ENCODE results near the gene GAL.

DNA sequence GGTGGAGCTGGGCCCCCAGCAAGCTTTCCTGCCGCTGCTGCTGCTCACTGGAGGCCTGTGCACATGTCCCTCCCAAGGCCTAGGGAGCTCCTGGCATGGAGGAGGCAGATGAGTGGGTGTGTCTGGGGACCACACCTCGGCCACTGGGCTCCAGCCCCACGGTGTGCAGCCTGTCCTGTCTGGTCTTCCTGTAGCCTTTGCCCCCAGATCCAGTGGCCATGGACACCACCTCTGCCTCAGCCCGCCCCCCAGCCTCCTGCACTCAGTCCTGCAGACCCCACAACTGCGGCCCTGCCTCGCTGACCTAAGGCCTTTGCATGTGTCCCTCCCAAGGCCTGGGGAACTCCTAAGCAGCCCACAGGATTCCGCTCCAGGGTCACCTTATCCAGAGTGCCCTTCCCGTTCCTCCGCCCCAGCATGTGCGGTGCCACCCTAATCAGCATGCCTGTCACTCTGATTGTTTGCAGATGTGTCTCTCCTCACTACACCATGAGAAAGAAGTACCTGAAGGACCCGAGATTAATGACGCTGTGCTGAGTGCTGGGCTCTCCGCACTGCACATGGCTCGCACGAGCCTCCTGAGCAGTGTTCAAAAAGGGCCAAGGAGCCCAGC is 8.6 kb downstream of the GAL start:
- no peak for TF ChIP-seq EZH2phosphoT487 (IDR thresholded peaks at IDR 0.05; ENCODE audit: insufficient read depth, low read depth)
- TF ChIP-seq EZH2 (IDR thresholded peaks at IDR 0.05; ENCODE audit: insufficient read depth, poor library complexity, severe bottlenecking), result no peak
